GM12878 (cell line): ENCODE results near the gene MYO16. TPM values are rescaled to one million over a fixed set of nuclear protein-coding genes. Genes with fewer than 3 reads are reported as not detected.

Experiments used
- ATAC-seq: fragments of 200-7000 bp; cut with Tn5 transposase; 3 replicates; pipeline ENCODE4 v1.9.1; 2020; ENCODE audit warnings: mild to moderate bottlenecking, moderate library complexity
- BruUV-seq: library from RNA; stranded (reverse); fragments of 400-500 nt; replicated peaks from 2 replicates; lab custom pipeline; 2021; lab: Mats Ljungman, UMichigan
- CTCF ChIA-PET: fragments of 300-600 bp; sonication (Branson Sonifier 250); formaldehyde crosslinking; extraction: SDS; loops from one replicate; lab custom pipeline; 2021; ENCODE audit warnings: inconsistent platforms; lab: Yijun Ruan, JAX
- POLR2A ChIA-PET: fragments of 350-600 bp; formaldehyde crosslinking; extraction: SDS; loops from one replicate; lab custom pipeline; 2021; ENCODE audit warnings: inconsistent platforms; lab: Charles Lee
- RAD21 ChIA-PET: fragments of 300-600 bp; sonication (Branson Sonifier 250); formaldehyde crosslinking; loops from one replicate; lab custom pipeline; 2023; ENCODE audit warnings: antibody characterized with exemption; ENCODE audit not compliant: unreplicated experiment; lab: Charles Lee
- SMC1A ChIA-PET: fragments of 300-600 bp; sonication (Branson Sonifier 250); formaldehyde crosslinking; loops from one replicate; lab custom pipeline; 2023; ENCODE audit not compliant: unreplicated experiment, uncharacterized antibody; lab: Charles Lee
- DNase-seq: peaks from one replicate; pipeline ENCODE4 v3.0.0-alpha.2; 2011; ENCODE audit warnings: low read depth, low spot score
- FAIRE-seq: peaks from 3 replicates; lab custom pipeline; 2011; peaks lifted over from hg19 to GRCh38; lab: Jason Lieb, UNC
- H2AFZ ChIP-seq: 2 replicates; pipeline ENCODE4 v1.6.0; 2011; ENCODE audit warnings: low read depth, low read length, control low read depth; ENCODE audit not compliant: control insufficient read depth
- H3K27ac ChIP-seq: 2 replicates; pipeline ENCODE4 v1.5.1; 2011; ENCODE audit warnings: control low read depth; ENCODE audit not compliant: control insufficient read depth, insufficient read depth
- H3K27me3 ChIP-seq, 2 experiments: replicated peaks in 1 of 2; 2 replicates each; pipeline versions ENCODE4 v1.6.0 to v1.6.1; 2011; ENCODE audit warnings: low read length in 1 of 2; ENCODE audit not compliant: control insufficient read depth in 2 of 2, insufficient read depth in 2 of 2
- H3K36me3 ChIP-seq, 2 experiments: 2 replicates each; pipeline ENCODE4 v1.5.1; 2011; ENCODE audit warnings: low read length in 1 of 2; ENCODE audit not compliant: control insufficient read depth in 2 of 2, insufficient read depth in 2 of 2
- H3K4me1 ChIP-seq: 2 replicates; pipeline ENCODE4 v1.6.1; 2011; ENCODE audit warnings: mild to moderate bottlenecking, low read length, moderate library complexity, mixed read lengths; ENCODE audit not compliant: control insufficient read depth, insufficient read depth
- H3K4me2 ChIP-seq: 2 replicates; pipeline ENCODE4 v1.6.0; 2011; ENCODE audit warnings: control low read depth; ENCODE audit not compliant: control insufficient read depth, insufficient read depth
- H3K4me3 ChIP-seq: fragments of 200-600 bp; sonication (generic); 2 replicates; pipeline ENCODE4 v1.5.1; 2016
- H3K79me2 ChIP-seq: 2 replicates; pipeline ENCODE4 v1.6.0; 2011; ENCODE audit warnings: low read length; ENCODE audit not compliant: control insufficient read depth, insufficient read depth
- H3K9ac ChIP-seq: 2 replicates; pipeline ENCODE4 v1.8.0; 2011; ENCODE audit warnings: low read length, control low read depth, mixed read lengths; ENCODE audit not compliant: control insufficient read depth, insufficient read depth
- H3K9me3 ChIP-seq: replicated peaks from 3 replicates; pipeline ENCODE4 v1.5.1; 2011; ENCODE audit warnings: mild to moderate bottlenecking, low read length; ENCODE audit not compliant: control insufficient read depth, insufficient read depth
- H4K20me1 ChIP-seq: 2 replicates; pipeline ENCODE4 v1.6.0; 2011; ENCODE audit not compliant: control insufficient read depth, insufficient read depth
- ATF7 ChIP-seq: fragments of 450-650 bp; IDR thresholded peaks from 2 replicates; pipeline ENCODE4 v1.6.1; 2016; ENCODE audit warnings: low read depth, mild to moderate bottlenecking
- CREB1 ChIP-seq: IDR thresholded peaks from 2 replicates; pipeline ENCODE4 v1.6.1; 2012; ENCODE audit warnings: low read depth, mild to moderate bottlenecking, inconsistent platforms
- EP300 ChIP-seq, 2 experiments: fragments of 150-350 bp in 1 of 2; IDR thresholded peaks; 2 replicates each; pipeline ENCODE4 v1.6.1; 2011 to 2012; ENCODE audit warnings: low read depth in 2 of 2, low read length in 2 of 2, borderline replicate concordance in 1 of 2, improper control_type of control experiment in 1 of 2, inconsistent platforms in 1 of 2; ENCODE audit not compliant: control insufficient read depth in 1 of 2
- EZH2 ChIP-seq: IDR thresholded peaks from 2 replicates; pipeline ENCODE4 v1.6.1; 2012; ENCODE audit warnings: low read depth, mild to moderate bottlenecking, control low read depth, inconsistent platforms, low read length, borderline replicate concordance; ENCODE audit not compliant: control insufficient read depth
- FOS ChIP-seq: IDR thresholded peaks from 3 replicates; pipeline ENCODE4 v1.6.1; 2011; ENCODE audit warnings: borderline replicate concordance; ENCODE audit not compliant: insufficient read length; ENCODE audit errors: extremely low read depth
- IKZF2 ChIP-seq, 2 experiments: fragments of 450-650 bp; IDR thresholded peaks; 2 replicates each; pipeline ENCODE4 v1.6.1; 2017; ENCODE audit warnings: mild to moderate bottlenecking in 2 of 2, moderate library complexity in 2 of 2
- MEF2B ChIP-seq: fragments of 450-650 bp; IDR thresholded peaks from 2 replicates; pipeline ENCODE4 v1.6.1; 2018; ENCODE audit warnings: mild to moderate bottlenecking, moderate library complexity; ENCODE audit not compliant: partially characterized antibody, poor library complexity, severe bottlenecking
- MYB ChIP-seq: fragments of 150-350 bp; IDR thresholded peaks from 2 replicates; pipeline ENCODE4 v1.6.1; 2014; ENCODE audit warnings: mild to moderate bottlenecking, low read depth, low read length, borderline replicate concordance
- RELA ChIP-seq: fragments of 450-650 bp; IDR thresholded peaks from 2 replicates; pipeline ENCODE4 v1.8.0; 2014; ENCODE audit warnings: borderline replicate concordance; ENCODE audit not compliant: partially characterized antibody
- SMAD1 ChIP-seq: fragments of 450-650 bp; IDR thresholded peaks from 2 replicates; pipeline ENCODE4 v1.6.1; 2018; ENCODE audit warnings: mild to moderate bottlenecking, low read depth; ENCODE audit not compliant: partially characterized antibody
- SMARCA5 ChIP-seq: fragments of 450-650 bp; IDR thresholded peaks from 2 replicates; pipeline ENCODE4 v1.6.1; 2017; ENCODE audit warnings: mild to moderate bottlenecking
- SPI1 ChIP-seq: IDR thresholded peaks from 2 replicates; pipeline ENCODE4 v1.6.1; 2011; ENCODE audit warnings: low read depth, mild to moderate bottlenecking, low read length, moderate library complexity, borderline replicate concordance; ENCODE audit not compliant: insufficient read depth
- TCF12 ChIP-seq: IDR thresholded peaks from 2 replicates; pipeline ENCODE4 v1.6.1; 2011; ENCODE audit warnings: low read depth, mild to moderate bottlenecking, low read length
- ZNF24 ChIP-seq: fragments of 450-650 bp; IDR thresholded peaks from 2 replicates; pipeline ENCODE4 v1.6.1; 2017; ENCODE audit warnings: antibody characterized with exemption, mild to moderate bottlenecking
- ZNF384 ChIP-seq: IDR thresholded peaks from 2 replicates; pipeline ENCODE4 v1.6.1; 2012; ENCODE audit warnings: low read depth, mild to moderate bottlenecking, low read length, improper control_type of control experiment, borderline replicate concordance
- in situ Hi-C: fragments of 300-500 bp; cut with MboI; formaldehyde crosslinking; loops from 9 replicates; pipeline ENCODE4 v1.14.3; 2018; ENCODE audit warnings: mixed read lengths
- intact Hi-C: fragments of 100-400 bp; cut with micrococcal nuclease; formaldehyde crosslinking; loops from one replicate; pipeline ENCODE4 v1.14.2; 2022; ENCODE audit not compliant: unreplicated experiment
- polyA plus RNA-seq, 11 experiments: library from polyadenylated mRNA; depleted of rRNA in 4 of 11; unstranded in 6 of 11; stranded (reverse) in 5 of 11; fragments of >200 nt; fragmentation: Nextera tagmentation in 4 of 11; fragmentation: Illumina TruSeq in 1 of 11; extraction: Ambion mirVana in 4 of 11; extraction: Trizol in 1 of 11; gene quantifications; 1 replicate in 1 of 11; 2 replicates in 10 of 11; pipeline versions ENCODE4 v1.2.1 to v1.2.3, GENCODE V29; 2011 to 2016; ENCODE audit warnings: inconsistent platforms in 2 of 11, missing spikeins in 2 of 11, low read depth in 1 of 11
- total RNA-seq, 4 experiments: library from RNA; depleted of rRNA in 3 of 4; stranded (reverse); fragments of >200 nt in 3 of 4; fragmentation: Illumina TruSeq in 1 of 4; extraction: Trizol in 1 of 4; gene quantifications; 2 replicates each; pipeline versions ENCODE4 v1.2.1 to v1.2.3, GENCODE V29; 2013 to 2021
- TF ChIP-seq, protein P1 (sequence below): fragments of 450-650 bp; formaldehyde crosslinking; IDR thresholded peaks from 2 replicates; pipeline ENCODE4 v1.5.0; 2022; ENCODE audit warnings: mild to moderate bottlenecking, missing genetic modification characterization

The MYO16 gene
- total and polyA plus RNA-seq, 10 of the 15 experiments (the other 5 are each of a cell fraction or from before 2014, with no cell fraction given): under 0.01 to 1.7 (median 0.05) TPM; not detected in 4

DNA sequence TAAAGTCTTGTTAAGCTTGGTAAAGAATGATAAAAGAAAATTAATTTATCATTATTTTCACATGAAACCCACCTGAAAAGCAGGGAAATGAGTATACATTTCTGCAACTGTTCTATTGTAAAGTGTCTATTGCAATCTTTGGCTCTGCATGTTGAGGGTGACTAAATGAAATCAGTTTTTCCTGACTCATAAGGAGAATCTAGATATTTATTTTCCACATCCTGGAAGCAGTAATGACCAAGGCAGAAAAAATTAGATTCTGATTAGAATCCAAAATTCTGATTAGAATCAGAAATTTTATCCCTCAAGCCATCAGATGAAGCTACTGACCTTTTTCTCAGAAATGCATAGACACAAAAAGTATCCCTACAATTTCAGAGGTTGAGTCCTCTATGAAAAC, 178.4 kb downstream of the MYO16 start:
- H3K4me3 ChIP-seq: no peak overlapping the region
- H3K79me2 ChIP-seq: no peaks in the 10 kb centered on the region
- no peak for TF ChIP-seq EZH2
- TF ChIP-seq, protein P1, sequence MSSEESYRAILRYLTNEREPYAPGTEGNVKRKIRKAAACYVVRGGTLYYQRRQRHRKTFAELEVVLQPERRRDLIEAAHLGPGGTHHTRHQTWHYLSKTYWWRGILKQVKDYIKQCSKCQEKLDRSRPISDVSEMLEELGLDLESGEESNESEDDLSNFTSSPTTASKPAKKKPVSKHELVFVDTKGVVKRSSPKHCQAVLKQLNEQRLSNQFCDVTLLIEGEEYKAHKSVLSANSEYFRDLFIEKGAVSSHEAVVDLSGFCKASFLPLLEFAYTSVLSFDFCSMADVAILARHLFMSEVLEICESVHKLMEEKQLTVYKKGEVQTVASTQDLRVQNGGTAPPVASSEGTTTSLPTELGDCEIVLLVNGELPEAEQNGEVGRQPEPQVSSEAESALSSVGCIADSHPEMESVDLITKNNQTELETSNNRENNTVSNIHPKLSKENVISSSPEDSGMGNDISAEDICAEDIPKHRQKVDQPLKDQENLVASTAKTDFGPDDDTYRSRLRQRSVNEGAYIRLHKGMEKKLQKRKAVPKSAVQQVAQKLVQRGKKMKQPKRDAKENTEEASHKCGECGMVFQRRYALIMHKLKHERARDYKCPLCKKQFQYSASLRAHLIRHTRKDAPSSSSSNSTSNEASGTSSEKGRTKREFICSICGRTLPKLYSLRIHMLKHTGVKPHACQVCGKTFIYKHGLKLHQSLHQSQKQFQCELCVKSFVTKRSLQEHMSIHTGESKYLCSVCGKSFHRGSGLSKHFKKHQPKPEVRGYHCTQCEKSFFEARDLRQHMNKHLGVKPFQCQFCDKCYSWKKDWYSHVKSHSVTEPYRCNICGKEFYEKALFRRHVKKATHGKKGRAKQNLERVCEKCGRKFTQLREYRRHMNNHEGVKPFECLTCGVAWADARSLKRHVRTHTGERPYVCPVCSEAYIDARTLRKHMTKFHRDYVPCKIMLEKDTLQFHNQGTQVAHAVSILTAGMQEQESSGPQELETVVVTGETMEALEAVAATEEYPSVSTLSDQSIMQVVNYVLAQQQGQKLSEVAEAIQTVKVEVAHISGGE: no peak
- TF ChIP-seq SPI1: no peak
- no peak for TF ChIP-seq ATF7
- no peak for TF ChIP-seq TCF12
- no peak for TF ChIP-seq MYB
- TF ChIP-seq IKZF2 (IDR thresholded peaks at IDR 0.05): no peak
- TF ChIP-seq ZNF24: no peak
- no peak for TF ChIP-seq ZNF384
- no peak for TF ChIP-seq RELA
- TF ChIP-seq FOS: no peak
- no peak for TF ChIP-seq CREB1
- TF ChIP-seq EP300 (IDR thresholded peaks at IDR 0.05; ENCODE audit: borderline replicate concordance in 1 of 2, control insufficient read depth in 1 of 2, low read depth in 2 of 2, low read length in 2 of 2): no peak
- TF ChIP-seq SMARCA5: no peak
- TF ChIP-seq MEF2B: no peak
- TF ChIP-seq SMAD1: no peak
- no peaks in the 10 kb centered on the region for H3K27me3 ChIP-seq
- ATAC-seq (no peak), FAIRE-seq (no peak), DNase-seq (no peak)
- H3K9me3 ChIP-seq: no peaks in the 10 kb centered on the region
- H3K4me2 ChIP-seq: no peak overlapping the region
- ChIA-PET POLR2A (no interaction called here), RAD21 (no interaction called here), SMC1A (no interaction called here), CTCF (no interaction called here)
- in situ Hi-C loops: no loop called here
- H3K36me3 ChIP-seq: no peaks in the 10 kb centered on the region
- intact Hi-C loops: no loop called here
- no peak overlapping the region for H3K9ac ChIP-seq
- H2AFZ ChIP-seq: no peak overlapping the region
- no peaks in the 10 kb centered on the region for H3K4me1 ChIP-seq
- no peak overlapping the region for H3K27ac ChIP-seq
- H4K20me1 ChIP-seq: no peaks in the 10 kb centered on the region
- BruUV-seq: no TSS peak
